Occipital lobe (tissue), 2 donors: ENCODE measurements around the gene TMEM164. TPM values are rescaled to one million over a fixed set of nuclear protein-coding genes. Genes with fewer than 3 reads are reported as not detected.

ENCODE experiments used
- DNase-seq: peaks from one replicate; lab custom pipeline; 2025; lab: John Stamatoyannopoulos, UW
- total RNA-seq: library from RNA; depleted of rRNA; stranded (reverse); fragments of >200 nt; gene quantifications from one replicate; pipeline ENCODE4 v1.2.3, GENCODE V29; 2014

The TMEM164 gene
- total RNA-seq, 1 donor from 2014 or later, result 11.7 TPM

GRCh38 chrX:110037178-110037577 is 34.3 kb downstream of the TMEM164 start:
- DNase-seq, result no peak

DNA sequence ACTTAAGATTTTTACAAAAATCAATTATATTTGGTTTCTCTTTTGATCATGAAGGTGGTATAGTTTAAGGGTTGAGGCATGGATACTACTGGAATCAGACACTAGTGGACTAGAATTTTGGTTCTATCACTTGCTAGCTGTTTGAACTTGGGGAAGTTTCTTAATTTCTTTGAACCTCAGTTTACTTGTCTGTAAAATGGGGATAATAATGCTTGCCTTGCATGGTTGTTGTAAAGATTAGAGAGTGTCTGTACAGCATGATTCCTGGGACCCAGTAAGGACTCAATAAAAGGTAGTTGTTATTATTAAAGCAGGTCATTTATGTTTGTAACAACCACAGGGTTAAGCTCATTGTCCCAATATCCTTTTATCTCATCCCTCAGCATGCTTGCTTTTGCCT is 36.0 kb downstream of the TMEM164 start:
- no peak for DNase-seq

GRCh38 chrX:110041980-110042379 is 39.1 kb downstream of the TMEM164 start:
- DNase-seq, result no peak

GRCh38 chrX:110042496-110042895 is 39.6 kb downstream of the TMEM164 start:
- DNase-seq, result no peak

DNA sequence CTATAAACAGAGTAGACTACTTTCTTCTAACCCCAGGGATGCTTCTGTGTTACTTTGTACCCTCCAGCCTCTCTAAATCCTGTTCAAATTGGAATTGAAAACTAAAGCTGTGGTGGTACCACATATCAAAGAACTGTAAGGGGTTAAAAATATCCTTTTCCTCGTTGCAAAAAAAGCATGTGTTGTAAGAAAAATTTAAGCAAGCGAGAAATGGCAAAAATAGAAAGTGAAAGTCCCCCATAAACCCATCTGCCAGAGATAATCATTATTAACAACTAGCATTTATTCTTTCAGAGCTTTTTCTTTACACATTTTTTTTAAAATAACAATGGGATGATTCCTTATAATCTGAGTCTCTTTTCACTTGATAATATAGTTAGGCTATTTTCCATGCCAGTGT is 40.6 kb downstream of the TMEM164 start:
- no peak for DNase-seq

GRCh38 chrX:110044346-110045249 is 41.7 kb downstream of the TMEM164 start:
- DNase-seq, result no peak

DNA sequence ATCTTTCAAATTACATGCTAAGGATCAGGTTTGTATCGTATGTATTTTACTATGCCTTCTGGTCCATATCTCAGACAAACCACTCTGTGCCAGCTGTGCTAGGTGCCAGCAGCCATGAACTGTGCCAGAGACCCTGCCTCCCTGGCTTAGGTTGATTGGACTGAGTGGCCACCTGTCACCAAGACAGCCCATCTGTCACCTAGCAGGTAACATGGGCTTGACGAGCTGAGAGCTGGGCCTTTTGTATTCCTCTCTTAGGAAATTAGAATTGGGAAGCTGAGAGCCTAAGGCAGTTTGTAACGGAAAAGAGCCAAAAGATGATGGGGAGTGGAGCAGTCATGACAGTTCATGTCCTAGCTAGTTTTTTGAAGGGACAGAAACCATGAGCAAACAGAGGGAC is 42.5 kb downstream of the TMEM164 start:
- no peak for DNase-seq

DNA sequence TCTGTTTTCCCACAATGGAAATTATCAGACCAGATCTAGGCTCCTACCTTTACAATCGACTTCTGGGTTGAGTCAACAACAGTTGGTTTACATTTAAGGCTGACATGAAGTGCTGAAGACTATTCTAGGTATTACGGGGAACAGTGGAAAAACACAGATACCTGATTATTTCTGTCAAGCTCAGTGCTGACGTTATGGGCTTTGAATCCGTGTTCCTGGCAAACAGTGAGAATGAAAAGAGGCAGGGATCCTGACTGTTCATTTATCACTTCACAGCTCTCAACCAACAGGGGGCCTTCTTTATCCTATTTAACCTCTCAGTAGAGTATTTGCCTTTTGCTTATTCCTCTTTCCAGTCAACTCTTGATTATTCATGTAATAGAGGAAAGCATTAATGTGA is 43.1 kb downstream of the TMEM164 start:
- DNase-seq, result no peak

GRCh38 chrX:110046971-110047370 is 44.1 kb downstream of the TMEM164 start:
- no peak for DNase-seq

DNA sequence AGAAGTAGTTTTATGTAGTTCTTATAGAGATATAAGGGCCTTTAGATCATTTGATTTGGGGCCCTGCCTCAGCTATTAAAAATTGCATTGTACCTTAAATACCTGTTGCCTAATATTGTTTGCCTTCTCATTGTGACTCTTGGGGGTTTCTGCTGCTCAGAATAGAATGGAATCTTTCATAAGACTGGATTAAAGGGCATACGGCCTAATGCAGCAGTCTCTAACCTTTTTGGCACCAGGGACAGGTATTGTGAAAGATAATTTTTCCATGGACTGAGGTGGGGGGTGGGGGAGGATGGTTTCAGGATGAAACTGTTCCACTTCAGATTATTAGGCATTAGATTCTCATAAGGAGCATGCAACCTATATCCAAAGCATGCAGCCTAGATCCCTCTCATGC is 46.2 kb downstream of the TMEM164 start:
- DNase-seq, result no peak

- DNase-seq, result no peak
Measured at GRCh38 chrX:110050386-110050785, 47.5 kb downstream of the TMEM164 start.

DNA sequence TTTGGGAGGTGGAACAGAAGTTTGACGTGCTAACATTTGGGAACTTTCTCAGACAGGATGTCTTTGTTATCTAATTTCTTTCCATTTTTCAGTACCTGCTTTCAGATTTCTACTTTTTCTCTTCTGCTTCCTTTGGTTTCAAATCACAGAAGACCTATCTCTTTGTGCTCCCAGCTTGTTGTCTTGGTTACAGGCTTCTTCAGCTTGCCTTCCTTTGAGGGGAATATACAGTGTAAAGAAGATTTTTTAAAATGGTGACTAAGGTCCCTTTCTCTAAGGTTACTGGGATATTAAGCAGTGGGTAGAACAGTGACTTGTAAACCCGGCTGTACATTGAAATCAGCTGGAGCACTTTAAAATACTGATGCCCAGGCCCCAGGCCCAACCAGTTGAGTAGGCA is 48.0 kb downstream of the TMEM164 start:
- no peak for DNase-seq

- DNase-seq, result no peak
Measured at GRCh38 chrX:110051559-110051958, 48.6 kb downstream of the TMEM164 start.

GRCh38 chrX:110052303-110052702 is 49.4 kb downstream of the TMEM164 start:
- DNase-seq, result no peak

DNA sequence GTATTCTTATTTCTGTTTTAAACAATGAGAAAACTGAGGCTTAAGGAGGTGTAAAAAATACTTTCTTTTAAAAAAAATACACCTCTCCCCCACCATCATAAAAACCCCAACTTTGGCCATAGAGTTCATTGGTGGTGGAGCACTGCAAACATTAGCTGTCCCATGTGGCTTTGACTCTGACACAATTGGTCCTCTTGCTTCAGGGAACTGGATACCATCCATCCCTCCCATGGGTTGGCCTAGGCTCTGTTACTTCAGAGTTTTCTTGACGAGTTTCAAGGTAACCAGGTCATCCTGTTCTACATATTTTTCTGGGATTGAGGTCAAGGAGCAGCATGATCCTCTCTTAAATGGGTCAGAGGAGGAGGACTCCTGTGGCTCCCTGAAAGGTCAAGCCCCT is 50.5 kb downstream of the TMEM164 start:
- DNase-seq, result no peak

GRCh38 chrX:110055616-110056015 is 52.7 kb downstream of the TMEM164 start:
- DNase-seq, result no peak

DNA sequence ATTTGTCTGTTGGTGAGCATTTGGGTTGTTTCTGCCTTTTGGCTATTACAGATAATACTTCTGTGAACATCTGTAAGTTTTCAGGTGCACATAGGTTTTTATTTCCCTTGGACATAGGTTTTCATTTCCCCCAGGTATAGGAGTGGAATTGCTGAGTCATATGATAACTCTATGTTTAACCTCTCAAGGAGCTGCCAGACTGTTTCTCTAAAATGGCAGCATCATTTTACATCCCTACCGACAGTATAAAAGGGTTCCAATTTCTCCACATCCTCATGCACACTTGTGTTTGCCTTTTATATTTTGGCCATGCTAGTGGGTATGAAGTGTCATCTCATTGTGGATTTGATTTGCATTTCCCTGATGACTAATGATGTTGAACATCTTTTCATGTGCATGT is 53.5 kb downstream of the TMEM164 start:
- no peak for DNase-seq

GRCh38 chrX:110059410-110059809 is 56.5 kb downstream of the TMEM164 start:
- no peak for DNase-seq

DNA sequence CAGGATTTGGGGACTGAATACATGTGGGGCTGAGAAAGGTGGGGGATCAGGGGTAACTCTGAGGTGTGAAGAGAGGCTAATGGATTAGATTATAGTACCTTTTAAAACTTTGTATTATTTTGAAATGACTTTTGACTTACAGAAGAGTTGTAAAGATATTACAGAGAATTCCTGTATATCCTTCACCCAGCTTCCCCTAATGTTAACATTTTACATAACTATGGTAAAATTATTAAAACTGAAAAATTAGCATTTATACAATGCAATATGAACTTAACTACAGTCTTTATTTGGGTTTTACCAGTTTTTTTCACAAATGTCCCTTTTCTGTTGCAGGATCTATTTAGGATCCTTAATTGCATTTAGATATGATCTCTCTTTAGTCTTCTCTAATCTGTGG is 57.4 kb downstream of the TMEM164 start:
- DNase-seq, result no peak

- DNase-seq, result no peak
Measured at GRCh38 chrX:110060846-110061537, 58.1 kb downstream of the TMEM164 start.

DNA sequence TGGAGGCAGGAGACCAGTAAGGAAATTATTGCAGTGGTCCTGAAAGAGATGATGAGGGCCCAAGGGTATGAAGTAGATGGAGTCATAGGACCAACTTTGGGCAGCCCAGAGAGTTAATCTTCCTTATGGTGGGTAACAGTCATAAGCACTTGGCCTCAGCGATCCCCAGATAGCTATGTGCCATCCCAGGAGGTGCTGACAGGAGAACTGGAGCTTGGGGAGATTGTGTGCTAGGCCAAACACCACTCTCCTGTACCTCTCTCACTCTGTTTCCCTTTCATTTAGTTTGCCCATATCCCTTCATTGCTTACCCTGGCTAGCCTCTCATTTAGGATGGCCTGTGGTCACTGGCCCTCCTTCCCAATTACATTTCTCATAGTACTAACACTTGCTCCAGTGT is 60.0 kb downstream of the TMEM164 start:
- no peak for DNase-seq

- no peak for DNase-seq
Measured at GRCh38 chrX:110066488-110067225, 63.7 kb downstream of the TMEM164 start.
